Ishikawa (cell line): ENCODE results near the gene EPHA3.

ENCODE experiments used
- EGR1 ChIP-seq: IDR thresholded peaks from 2 replicates; pipeline ENCODE4 v1.6.1; 2012
- MAX ChIP-seq: IDR thresholded peaks from 2 replicates; pipeline ENCODE4 v1.6.1; 2012
- NFIC ChIP-seq: IDR thresholded peaks from 2 replicates; pipeline ENCODE4 v1.6.1; 2012
- RAD21 ChIP-seq: IDR thresholded peaks from 2 replicates; pipeline ENCODE4 v1.6.1; 2012; ENCODE audit warnings: low read depth
- REST ChIP-seq: IDR thresholded peaks from 2 replicates; pipeline ENCODE4 v1.6.1; 2012; ENCODE audit warnings: low read depth, mild to moderate bottlenecking

DNA sequence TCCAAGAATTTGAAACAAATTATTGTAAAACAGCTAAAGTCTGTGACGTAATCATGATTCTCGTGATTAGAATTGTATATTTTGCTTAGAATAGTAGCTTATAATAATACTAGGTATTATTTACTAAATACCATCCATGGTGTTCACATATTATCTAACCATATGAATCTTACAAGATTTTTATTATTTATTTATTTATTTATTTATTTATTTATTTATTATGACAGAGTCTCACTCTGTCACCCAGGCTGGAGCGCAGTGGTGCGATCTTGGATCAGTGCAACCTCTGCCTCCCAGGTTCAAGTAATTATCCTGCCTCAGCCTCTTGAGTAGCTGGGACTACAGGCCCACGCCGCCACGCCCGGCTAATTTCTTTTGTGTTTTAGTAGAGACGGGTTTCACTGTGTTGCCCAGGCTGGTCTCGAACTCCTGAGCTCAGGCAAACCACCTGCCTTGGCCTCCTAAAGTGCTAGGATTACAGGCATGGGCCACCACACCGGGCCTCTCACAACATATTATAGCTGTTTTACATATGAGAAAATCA is 173.5 kb downstream of the EPHA3 start:
- TF ChIP-seq RAD21 (no peak), NFIC (no peak), MAX (no peak), EGR1 (no peak), REST (no peak)
